Endometrial microvascular endothelial cells (primary cell): Measurements from ENCODE around the gene TYR. TPM values are rescaled to one million over a fixed set of nuclear protein-coding genes. Genes with fewer than 3 reads are reported as not detected.
"Not testable (repeated sequence)": the region's sequence is repeated elsewhere in the genome, so short reads cannot be mapped to it uniquely, and the experiment has no call there.

Experiments used
- in situ Hi-C: cut with HindIII; loops from 2 replicates; pipeline ENCODE4 v1.10.0; 2017; ENCODE audit warnings: low sequenced_read_pairs, low pct_unique_long_range_greater_than_20kb; ENCODE audit errors: inconsistent ontology term
- total RNA-seq: library from RNA; depleted of rRNA; stranded (reverse); fragments of >200 nt; gene quantifications from one replicate; pipeline ENCODE4 v1.2.3, GENCODE V29; 2015; ENCODE audit errors: inconsistent ontology term

The TYR gene
- total RNA-seq, 1 donor from 2014 or later, result not detected

- in situ Hi-C loops, result no loop called here
These were observed 71.5 kb downstream of the TYR start for GRCh38 chr11:89249196-89249595.

GRCh38 chr11:89261483-89261882, 83.8 kb downstream of the TYR start:
- in situ Hi-C loops, result not testable (repeated sequence)

- in situ Hi-C loops, result no loop called here
These were observed 90.1 kb downstream of the TYR start for GRCh38 chr11:89267660-89268302.

GRCh38 chr11:89272540-89273088, 94.9 kb downstream of the TYR start:
- in situ Hi-C loops, result not testable (repeated sequence)

- in situ Hi-C loops, result not testable (repeated sequence)
These were observed 95.5 kb downstream of the TYR start for GRCh38 chr11:89273220-89273619.

- in situ Hi-C loops, result no loop called here
These were observed 98.3 kb downstream of the TYR start for GRCh38 chr11:89275966-89276365.

- in situ Hi-C loops, result no loop called here
These were observed 101.5 kb downstream of the TYR start for GRCh38 chr11:89279176-89279575.

- in situ Hi-C loops, result not testable (repeated sequence)
These were observed 103.5 kb downstream of the TYR start for GRCh38 chr11:89281032-89281677.

- in situ Hi-C loops, result not testable (repeated sequence)
These were observed 108.9 kb downstream of the TYR start for GRCh38 chr11:89286601-89287000.

GRCh38 chr11:89288004-89288403, 110.3 kb downstream of the TYR start:
- in situ Hi-C loops, result not testable (repeated sequence)

- in situ Hi-C loops, result no loop called here
These were observed 116.4 kb downstream of the TYR start for GRCh38 chr11:89293965-89294679.

GRCh38 chr11:89295023-89295422, 117.3 kb downstream of the TYR start:
- in situ Hi-C loops, result not testable (repeated sequence)

- in situ Hi-C loops, result not testable (repeated sequence)
These were observed 125.4 kb downstream of the TYR start for GRCh38 chr11:89303029-89303428.

- in situ Hi-C loops, result not testable (repeated sequence)
These were observed 130.6 kb downstream of the TYR start for GRCh38 chr11:89308272-89308671.

GRCh38 chr11:89309321-89309985, 131.8 kb downstream of the TYR start:
- in situ Hi-C loops, result not testable (repeated sequence)

GRCh38 chr11:89310607-89311006, 132.9 kb downstream of the TYR start:
- in situ Hi-C loops, result not testable (repeated sequence)

GRCh38 chr11:89321401-89321800, 143.7 kb downstream of the TYR start:
- in situ Hi-C loops, result no loop called here

GRCh38 chr11:89327885-89328284, 150.2 kb downstream of the TYR start:
- in situ Hi-C loops, result no loop called here

GRCh38 chr11:89331940-89332339, 154.3 kb downstream of the TYR start:
- in situ Hi-C loops, result not testable (repeated sequence)
